Smooth muscle cell (in vitro differentiated cells): Measurements from ENCODE around the gene SLC35F6. TPM values are rescaled to one million over a fixed set of nuclear protein-coding genes. Genes with fewer than 3 reads are reported as not detected.

Experiments used
- DNase-seq: peaks from one replicate; lab custom pipeline; 2025; ENCODE audit not compliant: unreplicated experiment; lab: John Stamatoyannopoulos, UW
- H2AFZ ChIP-seq: fragments of 200-600 bp; sonication (generic); 2 replicates; pipeline ENCODE4 v1.6.0; 2016; ENCODE audit warnings: antibody characterized with exemption, low read depth, mild to moderate bottlenecking
- H3F3A ChIP-seq: fragments of 200-600 bp; sonication (generic); 2 replicates; pipeline ENCODE4 v1.6.0; 2017; ENCODE audit warnings: antibody characterized with exemption, low read depth
- H3K27ac ChIP-seq: fragments of 200-600 bp; sonication (generic); 2 replicates; pipeline ENCODE4 v1.5.1; 2016; ENCODE audit warnings: low read depth, mild to moderate bottlenecking
- H3K27me3 ChIP-seq: fragments of 200-600 bp; sonication (generic); 2 replicates; pipeline ENCODE4 v1.6.1; 2016; ENCODE audit warnings: low read depth, mild to moderate bottlenecking
- H3K36me3 ChIP-seq: fragments of 200-600 bp; sonication (generic); 2 replicates; pipeline ENCODE4 v1.5.1; 2016; ENCODE audit warnings: low read depth
- H3K4me1 ChIP-seq: fragments of 200-600 bp; sonication (generic); 2 replicates; pipeline ENCODE4 v1.5.1; 2016; ENCODE audit warnings: low read depth
- H3K4me2 ChIP-seq: fragments of 200-600 bp; sonication (generic); 2 replicates; pipeline ENCODE4 v1.6.0; 2016; ENCODE audit warnings: mild to moderate bottlenecking
- H3K4me3 ChIP-seq: fragments of 200-600 bp; sonication (generic); 2 replicates; pipeline ENCODE4 v1.5.1; 2016; ENCODE audit warnings: mild to moderate bottlenecking
- H3K79me2 ChIP-seq: fragments of 200-600 bp; sonication (generic); 2 replicates; pipeline ENCODE4 v1.6.0; 2016; ENCODE audit warnings: low read depth, mild to moderate bottlenecking
- H3K9ac ChIP-seq: fragments of 200-600 bp; sonication (generic); 2 replicates; pipeline ENCODE4 v1.6.0; 2016; ENCODE audit warnings: low read depth
- H3K9me3 ChIP-seq: fragments of 200-600 bp; sonication (generic); replicated peaks from 2 replicates; pipeline ENCODE4 v1.5.1; 2016; ENCODE audit warnings: low read depth
- H4K20me1 ChIP-seq: fragments of 200-600 bp; sonication (generic); 2 replicates; pipeline ENCODE4 v1.6.0; 2016; ENCODE audit warnings: low read depth
- CTCF ChIP-seq: fragments of 200-600 bp; sonication (generic); IDR thresholded peaks from 2 replicates; pipeline ENCODE4 v1.5.1; 2017; ENCODE audit warnings: borderline replicate concordance, mild to moderate bottlenecking, antibody characterized with exemption; ENCODE audit not compliant: insufficient read depth, poor library complexity, severe bottlenecking
- WGBS: methylation state at CpG from one replicate; pipeline ENCODE4 v1.1.7; 2016; ENCODE audit warnings: low lambda C conversion rate; 5-methylcytosine and 5-hydroxymethylcytosine counted together
- polyA plus RNA-seq: library from polyadenylated mRNA; unstranded; fragments of >200 nt; fragmentation: Nextera tagmentation; extraction: Ambion mirVana; gene quantifications from 2 replicates; pipeline ENCODE4 v1.2.1, GENCODE V29; 2016
- total RNA-seq: library from RNA; depleted of rRNA; stranded (reverse); fragments of >200 nt; gene quantifications from 2 replicates; pipeline ENCODE4 v1.2.3, GENCODE V29; 2014

Gene SLC35F6
- total and polyA plus RNA-seq, 2 experiments from 2014 or later: 16.9 to 19.2 TPM

DNA sequence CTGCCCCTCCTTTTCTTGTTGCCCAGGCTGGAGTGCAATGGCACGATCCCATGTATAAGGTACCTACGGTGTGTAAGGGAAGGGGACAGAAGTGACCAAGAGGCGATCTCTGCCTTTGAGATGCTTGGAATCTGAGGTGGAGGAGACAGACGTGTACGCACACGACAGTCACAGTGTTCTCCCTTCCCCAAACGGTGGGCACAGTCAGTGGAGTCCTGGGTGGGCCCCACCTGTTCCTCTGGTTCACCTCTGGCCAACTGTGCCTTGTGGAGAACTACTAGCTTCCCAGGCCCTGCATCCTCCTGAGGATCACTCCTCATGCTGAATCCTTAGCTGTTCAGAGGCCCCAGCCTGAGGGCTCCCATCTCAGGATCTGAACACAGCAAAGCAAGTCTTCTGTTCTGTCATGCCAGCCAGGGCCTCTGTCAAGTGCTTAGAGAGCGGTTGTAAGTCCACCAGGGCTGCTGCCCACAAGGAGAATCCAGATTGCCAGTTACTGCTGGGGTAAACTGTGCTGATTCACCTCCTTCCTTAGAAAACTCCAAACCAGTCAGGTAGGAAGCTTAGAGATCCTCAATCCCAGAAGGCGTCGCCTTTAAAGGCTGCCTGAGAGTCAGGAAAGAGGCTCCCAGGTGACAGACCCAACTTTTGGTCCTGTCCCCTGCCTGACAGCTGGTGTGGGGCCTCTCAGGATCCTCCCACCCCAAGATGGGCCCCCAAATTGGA is 1.6 kb downstream of the SLC35F6 start:
- Histone ChIP-seq H3K4me2 (peak overlapping the region; percentile 93), H3K4me1 (peaks cover 8% of the 10 kb centered on the region), H3K9ac (peak overlapping the region; percentile 88), H3F3A (peaks cover 6% of the 10 kb centered on the region), H3K36me3 (no peaks in the 10 kb centered on the region), H4K20me1 (peaks cover 58% of the 10 kb centered on the region), H3K27me3 (no peaks in the 10 kb centered on the region), H3K4me3 (peak overlapping the region; percentile 83), H2AFZ (no peak overlapping the region), H3K27ac (peak overlapping the region; percentile 60), H3K79me2 (peaks cover 47% of the 10 kb centered on the region), H3K9me3 (no peaks in the 10 kb centered on the region)
- WGBS: 83% methylated on average over 10 of the region's 10 CpGs
- TF ChIP-seq CTCF: no peak
- DNase-seq: no peak

DNA sequence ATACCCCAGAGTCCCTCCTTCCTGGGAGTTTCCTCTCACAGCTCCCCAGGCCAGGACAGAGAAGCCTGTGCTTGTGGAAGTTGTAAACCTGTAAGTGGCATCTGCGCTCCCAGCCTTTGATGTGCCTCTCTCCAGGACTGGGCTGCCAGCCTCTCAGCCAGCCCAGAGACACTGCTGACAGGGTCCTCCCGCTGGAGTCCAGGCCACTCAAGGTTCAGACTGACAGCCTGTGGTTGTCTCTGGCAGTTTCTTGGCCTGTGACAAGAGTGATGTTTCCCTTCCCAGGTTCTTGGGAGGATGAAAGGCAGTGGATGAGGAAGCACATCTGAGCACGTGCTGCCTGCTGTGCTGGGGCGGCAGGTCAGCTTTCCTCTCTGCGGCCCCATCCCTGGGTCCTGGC is 3.0 kb downstream of the SLC35F6 start:
- peaks cover 60% of the 10 kb centered on the region for H3K79me2 ChIP-seq
- H3K9me3 ChIP-seq: no peaks in the 10 kb centered on the region
- H3K27me3 ChIP-seq: no peaks in the 10 kb centered on the region
- H3K4me3 ChIP-seq: no peak overlapping the region
- H3K9ac ChIP-seq: no peak overlapping the region
- H3F3A ChIP-seq: peaks cover 6% of the 10 kb centered on the region
- H3K4me2 ChIP-seq: peak overlapping the region; percentile 27
- 42% methylated on average over 5 of the region's 5 CpGs for WGBS
- H3K4me1 ChIP-seq: peaks cover 8% of the 10 kb centered on the region
- TF ChIP-seq CTCF: no peak
- H3K36me3 ChIP-seq: no peaks in the 10 kb centered on the region
- no peak for DNase-seq
- no peak overlapping the region for H2AFZ ChIP-seq
- peaks cover 73% of the 10 kb centered on the region for H4K20me1 ChIP-seq
- H3K27ac ChIP-seq: peak overlapping the region; percentile 60

- no peak overlapping the region for H3K27ac ChIP-seq
- H3K9ac ChIP-seq: no peak overlapping the region
- H3K79me2 ChIP-seq: peaks cover 65% of the 10 kb centered on the region
- peaks cover 82% of the 10 kb centered on the region for H4K20me1 ChIP-seq
- no peaks in the 10 kb centered on the region for H3K36me3 ChIP-seq
- DNase-seq: no peak
- peaks cover 8% of the 10 kb centered on the region for H3K4me1 ChIP-seq
- whole genome bisulfite sequencing: 96% methylated on average over 5 of the region's 5 CpGs
- no peak overlapping the region for H3K4me3 ChIP-seq
- TF ChIP-seq CTCF: no peak
- H3F3A ChIP-seq: peaks cover 6% of the 10 kb centered on the region
- no peaks in the 10 kb centered on the region for H3K9me3 ChIP-seq
- no peak overlapping the region for H3K4me2 ChIP-seq
- no peaks in the 10 kb centered on the region for H3K27me3 ChIP-seq
- H2AFZ ChIP-seq: no peak overlapping the region
Measured at GRCh38 chr2:26767894-26768487, 3.9 kb downstream of the SLC35F6 start.
